Measurements from ENCODE around the gene SORCS2.

The SORCS2 gene

GRCh38 chr4:7319024-7319423, 126.7 kb downstream of the SORCS2 start:
- in situ Hi-C loops (cut with MboI; ENCODE audit: low sequenced_read_pairs) = no loop called here

GRCh38 chr4:7320206-7320797, 128.0 kb downstream of the SORCS2 start:
- in situ Hi-C loops (cut with MboI; ENCODE audit: low sequenced_read_pairs) = no loop called here

- in situ Hi-C loops (cut with MboI; ENCODE audit: low sequenced_read_pairs) = no loop called here
These were observed 130.0 kb downstream of the SORCS2 start for GRCh38 chr4:7322166-7322991.

GRCh38 chr4:7323461-7323871, 131.1 kb downstream of the SORCS2 start:
- in situ Hi-C loops (cut with MboI; ENCODE audit: low sequenced_read_pairs) = no loop called here

GRCh38 chr4:7323872-7324650, 131.7 kb downstream of the SORCS2 start:
- in situ Hi-C loops (cut with MboI; ENCODE audit: low sequenced_read_pairs) = no loop called here

GRCh38 chr4:7324651-7325121, 132.3 kb downstream of the SORCS2 start:
- in situ Hi-C loops (cut with MboI; ENCODE audit: low sequenced_read_pairs) = no loop called here

GRCh38 chr4:7325541-7325940, 133.2 kb downstream of the SORCS2 start:
- in situ Hi-C loops (cut with MboI; ENCODE audit: low sequenced_read_pairs) = no loop called here

- in situ Hi-C loops (cut with MboI; ENCODE audit: low sequenced_read_pairs) = no loop called here
These were observed 134.0 kb downstream of the SORCS2 start for GRCh38 chr4:7326306-7326692.

GRCh38 chr4:7326693-7327340, 134.5 kb downstream of the SORCS2 start:
- in situ Hi-C loops (cut with MboI; ENCODE audit: low sequenced_read_pairs) = no loop called here

- in situ Hi-C loops (cut with MboI; ENCODE audit: low sequenced_read_pairs) = no loop called here
These were observed 135.1 kb downstream of the SORCS2 start for GRCh38 chr4:7327341-7327885.

GRCh38 chr4:7328162-7328912, 136.0 kb downstream of the SORCS2 start:
- in situ Hi-C loops (cut with MboI; ENCODE audit: low sequenced_read_pairs) = no loop called here

GRCh38 chr4:7328913-7329638, 136.7 kb downstream of the SORCS2 start:
- in situ Hi-C loops (cut with MboI; ENCODE audit: low sequenced_read_pairs) = no loop called here

- in situ Hi-C loops (cut with MboI; ENCODE audit: low sequenced_read_pairs) = no loop called here
These were observed 137.8 kb downstream of the SORCS2 start for GRCh38 chr4:7330031-7330596.

GRCh38 chr4:7330811-7331681, 138.7 kb downstream of the SORCS2 start:
- in situ Hi-C loops (cut with MboI; ENCODE audit: low sequenced_read_pairs) = no loop called here

- in situ Hi-C loops (cut with MboI; ENCODE audit: low sequenced_read_pairs) = no loop called here
These were observed 139.3 kb downstream of the SORCS2 start for GRCh38 chr4:7331682-7332000.

GRCh38 chr4:7332216-7333023, 140.1 kb downstream of the SORCS2 start:
- in situ Hi-C loops (cut with MboI; ENCODE audit: low sequenced_read_pairs) = no loop called here

GRCh38 chr4:7333024-7333780, 140.9 kb downstream of the SORCS2 start:
- in situ Hi-C loops (cut with MboI; ENCODE audit: low sequenced_read_pairs) = no loop called here
